Measurements from ENCODE around the gene EPB41L3.

Gene EPB41L3

DNA sequence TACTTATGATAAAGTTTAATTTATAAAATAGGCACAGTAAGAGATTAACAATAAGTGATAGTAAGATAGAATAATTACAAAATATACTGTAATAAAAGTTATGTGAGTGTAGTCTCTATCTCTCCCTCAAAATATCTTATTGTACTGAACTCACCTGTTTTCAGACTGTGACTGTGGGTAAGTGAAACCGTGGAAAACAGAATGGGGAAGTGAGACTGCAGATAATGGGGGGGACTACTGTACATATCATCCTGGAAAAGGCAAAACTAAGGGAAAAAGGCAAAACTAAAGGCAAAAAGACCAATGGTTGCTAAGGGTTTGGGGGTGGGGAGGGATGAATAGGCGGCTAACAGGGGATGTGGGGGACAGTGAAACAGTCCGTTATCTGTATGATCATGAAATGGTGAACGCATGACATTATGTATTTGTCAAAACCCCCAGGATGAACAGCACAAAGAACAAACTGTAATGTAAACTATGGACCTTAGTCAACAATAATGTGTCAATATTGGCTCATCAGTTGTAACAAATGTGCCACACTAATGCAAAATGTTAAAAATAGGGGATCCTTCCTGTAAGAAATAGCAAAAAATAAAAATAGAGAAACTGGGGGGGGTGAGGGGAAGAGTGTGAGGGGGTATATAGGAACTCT is 93.8 kb downstream of the EPB41L3 start:
- no peak for DNase-seq

DNA sequence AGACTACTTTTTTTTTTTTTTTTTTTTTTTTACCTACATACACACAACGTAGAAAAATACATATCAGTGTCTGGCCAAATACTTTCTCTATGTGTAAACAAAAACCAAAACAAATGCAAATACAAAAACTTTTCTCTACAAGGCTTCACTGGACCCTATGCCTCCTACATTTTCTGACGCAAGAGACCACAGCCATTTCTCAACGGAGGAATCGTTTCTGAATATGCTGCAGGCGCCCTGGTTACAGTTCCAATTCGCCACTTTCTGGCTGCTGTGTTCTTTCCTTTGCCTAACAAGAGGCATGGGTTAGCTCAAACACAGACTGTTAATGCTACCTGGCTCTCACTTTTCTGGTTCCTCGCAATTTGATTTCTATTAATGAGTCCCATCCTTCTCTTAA is 96.4 kb downstream of the EPB41L3 start:
- DNase-seq, result no peak

DNA sequence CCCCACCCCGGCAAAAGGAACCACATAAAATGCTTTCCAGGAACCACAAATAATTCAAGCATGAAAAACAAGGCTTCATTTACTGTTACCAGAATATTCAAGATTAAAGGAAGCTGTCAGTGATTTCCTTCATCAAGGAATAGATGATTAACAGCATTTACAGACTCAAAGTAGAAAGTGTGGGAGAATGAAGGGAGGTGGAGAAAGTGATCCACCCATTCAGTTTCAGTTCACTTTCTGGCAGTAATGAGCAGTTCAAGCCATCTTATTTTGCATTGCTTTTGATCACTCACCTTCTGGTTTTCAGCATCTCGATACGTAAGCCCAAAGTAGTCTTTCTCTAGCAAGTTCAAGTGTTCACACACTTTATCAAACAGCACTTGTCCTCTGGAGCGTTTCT is 99.0 kb downstream of the EPB41L3 start:
- DNase-seq, result no peak

DNA sequence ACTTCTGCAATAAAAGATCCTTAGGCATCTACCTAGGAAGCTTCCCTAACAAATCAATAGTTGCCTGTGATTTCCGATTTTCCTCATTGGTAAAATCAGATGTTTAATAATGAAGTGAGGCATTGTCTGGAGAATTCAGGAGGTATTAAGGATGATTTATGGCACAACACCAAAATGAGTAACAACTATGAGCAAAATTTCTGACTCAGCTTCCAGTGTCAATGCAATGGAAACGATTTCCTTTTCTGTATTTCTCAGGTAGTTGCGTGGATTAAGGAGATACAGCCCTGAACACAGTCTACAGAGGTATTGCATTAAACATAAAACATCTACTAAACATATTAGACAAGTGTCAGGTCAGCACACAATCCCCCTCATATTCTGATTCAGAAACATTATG is 99.5 kb downstream of the EPB41L3 start:
- DNase-seq, result no peak

- no peak for DNase-seq
Observed at GRCh38 chr18:5439986-5440696, 103.7 kb downstream of the EPB41L3 start.

- no peak for DNase-seq
Observed at GRCh38 chr18:5434425-5434824, 109.4 kb downstream of the EPB41L3 start.

- no peak for DNase-seq
Observed at GRCh38 chr18:5431836-5432575, 111.8 kb downstream of the EPB41L3 start.

GRCh38 chr18:5430131-5430530 is 113.7 kb downstream of the EPB41L3 start:
- no peak for DNase-seq

- DNase-seq, result no peak
Observed at GRCh38 chr18:5429681-5430080, 114.1 kb downstream of the EPB41L3 start.

DNA sequence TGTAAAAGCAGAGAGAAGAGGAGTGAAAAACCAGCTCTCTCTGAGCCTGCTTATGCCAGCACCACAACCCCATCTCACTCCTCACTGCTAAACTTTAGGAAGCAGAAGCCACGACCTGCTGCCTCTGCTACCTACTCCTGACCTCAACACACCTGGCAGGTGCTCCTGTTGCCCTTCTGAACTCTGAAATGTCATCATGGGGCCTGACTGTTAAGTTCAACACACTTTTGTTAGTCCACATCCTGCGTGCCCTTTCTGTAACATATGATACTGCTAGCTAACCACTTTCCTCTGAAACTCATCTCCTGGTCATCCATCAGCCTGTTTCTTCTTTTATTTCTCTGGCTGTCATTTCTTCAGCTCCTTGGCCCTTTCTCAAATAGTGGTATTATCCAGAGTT is 118.1 kb downstream of the EPB41L3 start:
- DNase-seq, result no peak

DNA sequence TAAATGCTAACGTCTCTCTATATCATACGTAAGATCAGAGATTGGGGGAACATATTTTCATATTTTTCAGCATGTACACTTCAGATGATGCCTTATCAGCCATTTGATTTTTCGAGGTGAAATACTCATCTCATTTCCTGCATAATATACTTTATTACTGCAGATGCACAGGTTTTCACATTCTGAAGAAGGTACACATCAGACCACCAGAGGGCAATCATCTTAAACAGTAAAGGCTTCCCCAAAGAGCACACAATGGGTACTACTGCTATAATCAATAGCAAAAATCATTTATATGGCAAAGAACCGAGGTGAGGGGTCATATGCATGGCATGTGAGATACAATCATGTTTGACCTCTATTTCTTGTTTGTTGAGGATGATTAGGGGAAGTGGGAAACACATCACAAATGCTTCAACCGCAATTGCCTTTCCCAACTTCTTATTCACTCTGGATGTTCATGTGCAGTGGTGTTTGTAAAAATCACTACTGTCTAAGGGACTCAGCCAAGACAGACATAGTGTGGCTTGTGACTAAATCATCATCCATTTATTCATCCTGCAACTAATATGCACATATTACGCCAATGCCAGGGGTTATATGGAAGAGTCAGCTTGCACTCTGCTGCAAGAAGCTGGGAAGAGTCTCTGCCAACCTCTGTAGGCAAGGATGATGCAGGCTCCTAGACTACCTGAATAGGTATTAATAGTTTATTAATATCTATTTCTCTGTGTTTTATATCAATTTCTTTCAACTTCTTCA is 118.7 kb downstream of the EPB41L3 start:
- DNase-seq, result no peak

- no peak for DNase-seq
Observed at GRCh38 chr18:5422626-5423025, 121.2 kb downstream of the EPB41L3 start.

DNA sequence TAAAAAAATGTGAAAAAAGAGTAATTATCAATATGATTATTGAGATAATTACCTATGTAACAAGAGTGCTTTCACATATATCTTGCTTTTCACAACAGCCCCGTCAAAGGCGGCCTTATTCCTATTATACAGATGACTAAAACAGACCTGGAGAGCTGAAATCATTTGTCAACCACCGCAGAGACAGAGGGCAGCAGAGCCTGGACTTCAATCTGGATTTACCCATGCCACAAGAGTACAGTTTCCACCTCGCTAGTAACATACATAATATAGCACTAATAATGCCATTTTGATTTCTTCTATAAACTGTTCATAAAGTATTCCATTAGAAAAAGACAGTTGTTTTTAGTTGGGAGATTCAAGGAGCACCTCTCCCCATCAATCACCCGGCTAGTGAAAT is 121.8 kb downstream of the EPB41L3 start:
- no peak for DNase-seq

- DNase-seq, result no peak
Observed at GRCh38 chr18:5420906-5421305, 122.9 kb downstream of the EPB41L3 start.

GRCh38 chr18:5419601-5420000 is 124.2 kb downstream of the EPB41L3 start:
- DNase-seq, result no peak

- DNase-seq, result no peak
Observed at GRCh38 chr18:5419030-5419429, 124.8 kb downstream of the EPB41L3 start.

- DNase-seq, result no peak
Observed at GRCh38 chr18:5417342-5417741, 126.5 kb downstream of the EPB41L3 start.

DNA sequence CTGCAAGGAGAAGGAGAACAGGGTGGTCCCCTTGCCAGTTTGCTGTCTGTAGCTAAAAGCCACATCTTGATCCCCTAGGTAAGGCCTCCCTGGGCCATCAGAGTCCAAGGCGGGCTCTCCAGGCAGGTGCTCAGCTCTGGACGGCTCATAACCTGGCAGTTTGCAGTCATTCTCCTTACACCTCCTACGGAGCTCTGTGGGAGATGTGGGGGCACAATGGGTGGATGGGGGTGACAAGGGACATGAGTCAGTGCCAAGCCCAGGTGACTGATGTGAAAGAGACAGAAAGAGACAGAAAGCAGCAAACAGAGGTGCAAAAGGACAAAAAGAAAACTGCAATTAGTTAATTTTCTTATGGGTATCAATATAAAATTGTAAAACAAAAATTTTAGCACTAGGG is 127.7 kb downstream of the EPB41L3 start:
- no peak for DNase-seq

- DNase-seq, result no peak
Observed at GRCh38 chr18:5415665-5416064, 128.1 kb downstream of the EPB41L3 start.

- DNase-seq, result no peak
Observed at GRCh38 chr18:5415031-5415430, 128.8 kb downstream of the EPB41L3 start.

DNA sequence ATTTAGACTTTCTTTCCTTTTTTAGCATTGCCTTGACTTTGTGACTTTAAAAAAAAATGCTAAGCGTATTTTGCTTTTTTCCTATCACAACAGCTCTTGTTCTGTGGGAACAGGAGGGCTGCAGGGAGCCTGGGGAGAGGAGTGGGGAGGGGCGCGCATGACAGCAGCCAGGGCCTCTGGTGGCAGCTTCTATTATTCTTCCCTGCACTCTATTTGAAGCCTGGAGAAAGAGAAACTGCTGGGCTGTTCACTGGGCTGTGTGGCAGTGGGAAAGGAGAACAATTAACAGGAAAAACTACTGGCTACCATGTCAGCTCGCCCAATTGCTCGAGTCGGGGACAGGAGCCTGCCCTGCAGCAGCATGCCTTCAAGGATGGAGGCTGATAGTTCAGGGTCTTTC is 129.3 kb downstream of the EPB41L3 start:
- no peak for DNase-seq

- DNase-seq, result no peak
Observed at GRCh38 chr18:5413447-5413846, 130.3 kb downstream of the EPB41L3 start.

DNA sequence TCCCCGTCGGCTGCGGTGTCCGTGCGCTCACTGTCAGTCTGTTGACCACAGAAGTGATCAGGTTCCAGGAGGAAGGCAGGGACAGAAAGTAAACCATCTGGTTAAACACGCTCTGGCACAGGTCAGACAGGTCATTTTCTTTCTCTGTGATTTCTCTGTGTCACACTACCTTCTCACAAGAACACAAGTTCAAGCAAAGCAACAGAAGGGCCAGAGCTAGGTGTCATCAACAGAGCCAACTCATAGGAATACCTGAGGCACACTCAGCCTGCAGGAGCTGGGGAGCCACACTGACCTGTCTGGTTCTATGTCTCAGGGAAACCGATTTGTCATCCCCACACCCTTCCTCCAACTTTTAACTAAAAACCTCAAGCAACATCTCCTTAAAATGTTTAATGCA is 133.2 kb downstream of the EPB41L3 start:
- no peak for DNase-seq

Measured in activated naive CD4-positive, alpha-beta T cell treated with anti-CD3 and anti-CD28 coated beads, Interleukin-2, amount 50 U/mL, for 16 hours (primary cell).